PC-3 (cell line): ENCODE measurements around the gene ZNF423. TPM values are rescaled to one million over a fixed set of nuclear protein-coding genes. Genes with fewer than 3 reads are reported as not detected.

Experiments used
- ATAC-seq: fragments of 200-7000 bp; cut with Tn5 transposase; 2 replicates; pipeline ENCODE4 v1.9.1; 2020; ENCODE audit warnings: mild to moderate bottlenecking, moderate library complexity
- BruUV-seq: library from RNA; stranded (reverse); fragments of 400-500 nt; replicated peaks from 2 replicates; lab custom pipeline; 2021; lab: Mats Ljungman, UMichigan
- CTCF ChIA-PET: fragments of 300-600 bp; sonication (Branson Sonifier 250); formaldehyde crosslinking; loops from one replicate; lab custom pipeline; 2022; ENCODE audit warnings: antibody characterized with exemption; lab: Charles Lee
- POLR2A ChIA-PET: fragments of 300-600 bp; sonication (Branson Sonifier 250); formaldehyde crosslinking; loops from one replicate; lab custom pipeline; 2022; ENCODE audit warnings: antibody characterized with exemption; ENCODE audit not compliant: unreplicated experiment; lab: Charles Lee
- DNase-seq: peaks from one replicate; pipeline ENCODE4 v3.0.0-alpha.2; 2015
- H2AFZ ChIP-seq: fragments of 300-600 bp; sonication (generic); 2 replicates; pipeline ENCODE4 v1.6.0; 2016; ENCODE audit warnings: antibody characterized with exemption, low read length
- H3F3A ChIP-seq: fragments of 300-600 bp; sonication (generic); one replicate; pipeline ENCODE4 v1.6.0; 2017; ENCODE audit warnings: antibody characterized with exemption, low read length, control low read depth, mild to moderate bottlenecking; ENCODE audit not compliant: unreplicated experiment
- H3K27ac ChIP-seq: fragments of 300-600 bp; sonication (generic); 2 replicates; pipeline ENCODE4 v1.5.1; 2016; ENCODE audit warnings: mild to moderate bottlenecking, low read length
- H3K27me3 ChIP-seq: fragments of 300-600 bp; sonication (generic); 2 replicates; pipeline ENCODE4 v1.6.1; 2016; ENCODE audit warnings: low read length, mixed read lengths
- H3K36me3 ChIP-seq: fragments of 300-600 bp; sonication (generic); 2 replicates; pipeline ENCODE4 v1.6.1; 2016; ENCODE audit warnings: low read depth, mixed run types, low read length, mixed read lengths
- H3K4me1 ChIP-seq: fragments of 300-600 bp; sonication (generic); 2 replicates; pipeline ENCODE4 v1.5.1; 2016; ENCODE audit warnings: low read length; ENCODE audit not compliant: insufficient read depth
- H3K4me2 ChIP-seq: fragments of 300-600 bp; sonication (generic); 2 replicates; pipeline ENCODE4 v1.6.0; 2016; ENCODE audit warnings: low read length
- H3K4me3 ChIP-seq: fragments of 300-600 bp; sonication (generic); 2 replicates; pipeline ENCODE4 v1.5.1; 2016; ENCODE audit warnings: mild to moderate bottlenecking, low read length, mixed read lengths
- H3K79me2 ChIP-seq: fragments of 300-600 bp; sonication (generic); 2 replicates; pipeline ENCODE4 v1.6.1; 2017; ENCODE audit warnings: low read length, mixed read lengths
- H3K9ac ChIP-seq: fragments of 300-600 bp; sonication (generic); 2 replicates; pipeline ENCODE4 v1.6.0; 2016; ENCODE audit warnings: mild to moderate bottlenecking, low read length
- H3K9me2 ChIP-seq: fragments of 300-600 bp; sonication (generic); replicated peaks from 2 replicates; pipeline ENCODE4 v1.6.1; 2016; ENCODE audit warnings: mixed run types, low read length, mixed read lengths
- H3K9me3 ChIP-seq: fragments of 300-600 bp; sonication (generic); 2 replicates; pipeline ENCODE4 v1.6.1; 2016; ENCODE audit warnings: low read length, mixed read lengths
- H4K20me1 ChIP-seq: fragments of 300-600 bp; sonication (generic); 2 replicates; pipeline ENCODE4 v1.6.1; 2016; ENCODE audit warnings: low read length, mixed read lengths
- EZH2 ChIP-seq: fragments of 300-600 bp; sonication (generic); IDR thresholded peaks from one replicate; pipeline ENCODE4 v1.6.1; 2017; ENCODE audit warnings: antibody characterized with exemption, mild to moderate bottlenecking, low read length; ENCODE audit not compliant: unreplicated experiment
- EZH2phosphoT487 ChIP-seq: fragments of 300-600 bp; sonication (generic); IDR thresholded peaks from 2 replicates; pipeline ENCODE4 v1.6.1; 2018; ENCODE audit warnings: mild to moderate bottlenecking, antibody characterized with exemption, low read length, borderline replicate concordance
- intact Hi-C: fragments of 100-400 bp; cut with micrococcal nuclease; formaldehyde crosslinking; loops from 2 replicates; pipeline ENCODE4 v1.9.0; 2023
- total RNA-seq: library from RNA; depleted of rRNA; stranded (reverse); fragments of >200 nt; gene quantifications from 2 replicates; pipeline ENCODE4 v1.2.3, GENCODE V29; 2014
- TF ChIP-seq, protein P1 (sequence below): fragments of 300-600 bp; sonication (generic); conservative IDR thresholded peaks from 2 replicates; pipeline ENCODE4 v1.5.1; 2017; ENCODE audit warnings: antibody characterized with exemption, low read depth, mild to moderate bottlenecking, low read length

The ZNF423 gene
- total RNA-seq, 1 experiment from 2014 or later, result not detected

DNA sequence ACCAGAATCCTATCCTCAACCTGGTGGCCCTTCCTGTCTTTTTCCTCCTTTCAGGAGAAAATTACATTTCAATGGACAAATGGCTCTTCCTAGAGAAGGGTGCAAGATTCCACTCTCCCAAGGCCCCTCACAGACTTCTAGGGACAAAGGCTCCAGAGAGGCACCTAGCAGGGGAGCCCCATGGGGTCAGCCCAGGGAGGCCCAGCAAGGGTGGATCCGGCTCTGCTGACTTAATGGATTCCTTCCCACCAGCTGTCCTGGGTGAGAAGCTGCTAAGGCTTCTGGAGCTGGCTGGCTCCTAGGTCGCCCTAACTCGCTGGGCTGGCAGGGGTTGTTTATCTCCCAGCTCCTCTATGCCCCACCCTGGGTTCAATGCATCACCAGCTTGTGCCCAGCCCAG lies 152.4 kb downstream of the ZNF423 start:
- H2AFZ ChIP-seq, result no peak overlapping the region
- H3K4me3 ChIP-seq, result no peak overlapping the region
- intact Hi-C loops, result no loop called here
- H3K79me2 ChIP-seq, result no peaks in the 10 kb centered on the region
- no peak overlapping the region for H3K27ac ChIP-seq
- no peaks in the 10 kb centered on the region for H4K20me1 ChIP-seq
- BruUV-seq, result no TSS peak
- ChIA-PET POLR2A (no interaction called here), CTCF (no interaction called here)
- no peaks in the 10 kb centered on the region for H3K9me3 ChIP-seq
- DNase-seq, result no peak
- TF ChIP-seq EZH2phosphoT487, result no peak
- TF ChIP-seq, protein P1, sequence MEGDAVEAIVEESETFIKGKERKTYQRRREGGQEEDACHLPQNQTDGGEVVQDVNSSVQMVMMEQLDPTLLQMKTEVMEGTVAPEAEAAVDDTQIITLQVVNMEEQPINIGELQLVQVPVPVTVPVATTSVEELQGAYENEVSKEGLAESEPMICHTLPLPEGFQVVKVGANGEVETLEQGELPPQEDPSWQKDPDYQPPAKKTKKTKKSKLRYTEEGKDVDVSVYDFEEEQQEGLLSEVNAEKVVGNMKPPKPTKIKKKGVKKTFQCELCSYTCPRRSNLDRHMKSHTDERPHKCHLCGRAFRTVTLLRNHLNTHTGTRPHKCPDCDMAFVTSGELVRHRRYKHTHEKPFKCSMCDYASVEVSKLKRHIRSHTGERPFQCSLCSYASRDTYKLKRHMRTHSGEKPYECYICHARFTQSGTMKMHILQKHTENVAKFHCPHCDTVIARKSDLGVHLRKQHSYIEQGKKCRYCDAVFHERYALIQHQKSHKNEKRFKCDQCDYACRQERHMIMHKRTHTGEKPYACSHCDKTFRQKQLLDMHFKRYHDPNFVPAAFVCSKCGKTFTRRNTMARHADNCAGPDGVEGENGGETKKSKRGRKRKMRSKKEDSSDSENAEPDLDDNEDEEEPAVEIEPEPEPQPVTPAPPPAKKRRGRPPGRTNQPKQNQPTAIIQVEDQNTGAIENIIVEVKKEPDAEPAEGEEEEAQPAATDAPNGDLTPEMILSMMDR, result no peak
- no peak for TF ChIP-seq EZH2
- H3K9me2 ChIP-seq, result no peaks in the 10 kb centered on the region
- H3F3A ChIP-seq, result no peaks in the 10 kb centered on the region
- no peaks in the 10 kb centered on the region for H3K36me3 ChIP-seq
- no peaks in the 10 kb centered on the region for H3K4me1 ChIP-seq
- peaks cover 6% of the 10 kb centered on the region for H3K27me3 ChIP-seq
- no peak for ATAC-seq
- no peak overlapping the region for H3K9ac ChIP-seq
- no peak overlapping the region for H3K4me2 ChIP-seq

DNA sequence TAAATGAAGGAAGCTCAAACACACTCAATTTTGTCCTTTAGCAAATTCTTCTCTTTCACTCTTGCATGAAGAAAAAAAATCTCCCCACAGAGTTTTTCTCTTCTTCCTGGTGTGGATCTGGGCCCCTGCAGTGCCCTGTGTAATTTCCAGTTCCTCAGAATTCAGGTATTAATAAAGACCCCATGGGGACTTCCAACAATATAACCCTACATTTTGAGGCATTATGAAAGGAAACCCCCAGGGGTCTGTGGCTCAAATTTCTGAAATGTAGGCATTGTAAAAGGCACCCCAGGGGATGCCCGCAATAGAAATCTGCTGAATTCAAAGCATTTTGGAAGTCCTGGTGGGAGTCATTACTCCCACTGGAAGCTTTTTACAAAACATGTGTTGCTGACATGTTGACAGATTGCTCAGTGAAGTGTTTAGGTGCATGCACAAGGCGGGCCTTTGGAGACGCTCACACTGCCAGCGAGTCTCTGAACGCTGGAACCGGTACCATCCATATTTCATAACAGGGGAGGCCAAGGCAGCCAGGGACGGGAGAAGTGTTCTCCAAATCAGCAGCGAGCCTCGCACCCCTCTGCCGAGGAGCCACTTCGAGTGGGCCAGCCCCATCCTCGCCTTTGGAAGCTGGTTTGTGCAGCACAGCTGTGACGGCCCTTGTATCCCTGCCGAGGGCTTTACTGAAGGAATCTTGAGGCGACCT lies 154.0 kb downstream of the ZNF423 start:
- no peaks in the 10 kb centered on the region for H4K20me1 ChIP-seq
- H3K4me3 ChIP-seq, result no peak overlapping the region
- TF ChIP-seq, protein P1, result no peak
- TF ChIP-seq EZH2 (no peak), EZH2phosphoT487 (no peak)
- H3K27ac ChIP-seq, result no peak overlapping the region
- ChIA-PET POLR2A (no interaction called here), CTCF (no interaction called here)
- H3K9me2 ChIP-seq, result no peaks in the 10 kb centered on the region
- intact Hi-C loops, result no loop called here
- no TSS peak for BruUV-seq
- no peaks in the 10 kb centered on the region for H3F3A ChIP-seq
- H3K4me1 ChIP-seq, result no peaks in the 10 kb centered on the region
- DNase-seq (no peak), ATAC-seq (no peak)
- H2AFZ ChIP-seq, result no peak overlapping the region
- no peaks in the 10 kb centered on the region for H3K9me3 ChIP-seq
- H3K36me3 ChIP-seq, result no peaks in the 10 kb centered on the region
- H3K79me2 ChIP-seq, result no peaks in the 10 kb centered on the region
- no peak overlapping the region for H3K4me2 ChIP-seq
- H3K9ac ChIP-seq, result no peak overlapping the region
- H3K27me3 ChIP-seq, result peaks cover 20% of the 10 kb centered on the region

DNA sequence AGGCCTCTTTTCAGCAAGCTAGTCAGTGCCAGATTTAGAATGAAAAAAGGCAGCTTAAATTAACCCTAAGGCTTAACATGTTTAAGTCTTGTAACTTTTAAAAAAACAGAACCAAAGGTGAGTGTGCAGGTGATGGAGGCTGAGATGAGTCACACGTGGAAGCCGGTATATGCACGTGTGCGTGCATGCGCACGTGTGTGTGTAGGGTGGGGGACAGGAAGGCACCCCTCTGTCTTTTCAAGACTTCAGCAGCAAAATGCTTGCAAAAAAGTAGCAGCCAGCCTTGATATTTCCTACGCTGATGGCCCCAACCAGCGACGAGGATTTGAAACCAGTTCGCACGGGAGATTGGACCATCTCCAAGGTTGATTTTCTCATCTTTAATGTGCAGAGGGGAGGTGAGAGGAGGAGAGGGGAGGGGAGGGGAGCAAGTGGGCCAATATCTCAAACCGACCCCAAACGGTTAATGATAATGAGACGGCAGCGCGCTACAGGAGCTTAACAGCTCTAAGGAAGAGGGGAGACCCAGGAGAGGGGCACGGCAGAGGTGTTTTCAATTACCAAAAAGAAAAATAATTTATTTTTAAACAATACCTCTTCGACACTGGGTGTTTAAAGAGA lies 154.7 kb downstream of the ZNF423 start:
- DNase-seq, result no peak
- Histone ChIP-seq H3K9me2 (no peaks in the 10 kb centered on the region), H3K4me3 (no peak overlapping the region), H3K79me2 (no peaks in the 10 kb centered on the region), H3K9ac (no peak overlapping the region), H3F3A (no peaks in the 10 kb centered on the region), H4K20me1 (no peaks in the 10 kb centered on the region), H3K27ac (no peak overlapping the region), H2AFZ (no peak overlapping the region), H3K27me3 (peaks cover 23% of the 10 kb centered on the region), H3K36me3 (no peaks in the 10 kb centered on the region), H3K9me3 (no peaks in the 10 kb centered on the region), H3K4me2 (no peak overlapping the region), H3K4me1 (no peaks in the 10 kb centered on the region)
- BruUV-seq, result no TSS peak
- ChIA-PET POLR2A (no interaction called here), CTCF (no interaction called here)
- ATAC-seq, result no peak
- TF ChIP-seq EZH2phosphoT487 (no peak), EZH2 (no peak)
- intact Hi-C loops, result no loop called here
